ENCODE measurements around the gene CDH23.

DNA sequence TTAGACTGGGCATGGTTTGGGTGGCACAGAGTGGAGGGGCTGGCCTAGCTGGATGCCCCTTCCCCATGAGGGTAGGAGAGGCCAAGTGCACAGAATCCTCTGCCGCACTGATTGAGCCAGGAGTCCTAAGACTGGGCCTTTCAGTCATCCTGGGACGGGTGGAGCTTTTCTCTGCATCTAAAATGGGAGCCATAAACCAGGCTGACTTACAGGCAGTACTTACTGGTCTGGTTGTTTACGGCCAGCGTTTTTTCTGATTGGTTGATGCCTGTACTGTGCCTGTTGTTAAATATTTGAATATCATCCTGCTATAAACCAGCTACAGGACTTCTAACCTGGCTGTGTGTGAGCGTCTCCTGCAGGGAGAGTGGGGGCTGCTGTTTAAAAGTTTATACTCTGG, 107.8 kb downstream of the CDH23 start:
- TF ChIP-seq, protein P1, sequence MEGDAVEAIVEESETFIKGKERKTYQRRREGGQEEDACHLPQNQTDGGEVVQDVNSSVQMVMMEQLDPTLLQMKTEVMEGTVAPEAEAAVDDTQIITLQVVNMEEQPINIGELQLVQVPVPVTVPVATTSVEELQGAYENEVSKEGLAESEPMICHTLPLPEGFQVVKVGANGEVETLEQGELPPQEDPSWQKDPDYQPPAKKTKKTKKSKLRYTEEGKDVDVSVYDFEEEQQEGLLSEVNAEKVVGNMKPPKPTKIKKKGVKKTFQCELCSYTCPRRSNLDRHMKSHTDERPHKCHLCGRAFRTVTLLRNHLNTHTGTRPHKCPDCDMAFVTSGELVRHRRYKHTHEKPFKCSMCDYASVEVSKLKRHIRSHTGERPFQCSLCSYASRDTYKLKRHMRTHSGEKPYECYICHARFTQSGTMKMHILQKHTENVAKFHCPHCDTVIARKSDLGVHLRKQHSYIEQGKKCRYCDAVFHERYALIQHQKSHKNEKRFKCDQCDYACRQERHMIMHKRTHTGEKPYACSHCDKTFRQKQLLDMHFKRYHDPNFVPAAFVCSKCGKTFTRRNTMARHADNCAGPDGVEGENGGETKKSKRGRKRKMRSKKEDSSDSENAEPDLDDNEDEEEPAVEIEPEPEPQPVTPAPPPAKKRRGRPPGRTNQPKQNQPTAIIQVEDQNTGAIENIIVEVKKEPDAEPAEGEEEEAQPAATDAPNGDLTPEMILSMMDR (IDR thresholded peaks at IDR 0.05), result no peak
- TF ChIP-seq POLR2A (IDR thresholded peaks at IDR 0.05), result no peak
